ENCODE results near the gene PRDX5.

Gene PRDX5

GRCh38 chr11:64349404-64349803 lies 31.5 kb downstream of the PRDX5 start:
- DNase-seq: no peak

DNA sequence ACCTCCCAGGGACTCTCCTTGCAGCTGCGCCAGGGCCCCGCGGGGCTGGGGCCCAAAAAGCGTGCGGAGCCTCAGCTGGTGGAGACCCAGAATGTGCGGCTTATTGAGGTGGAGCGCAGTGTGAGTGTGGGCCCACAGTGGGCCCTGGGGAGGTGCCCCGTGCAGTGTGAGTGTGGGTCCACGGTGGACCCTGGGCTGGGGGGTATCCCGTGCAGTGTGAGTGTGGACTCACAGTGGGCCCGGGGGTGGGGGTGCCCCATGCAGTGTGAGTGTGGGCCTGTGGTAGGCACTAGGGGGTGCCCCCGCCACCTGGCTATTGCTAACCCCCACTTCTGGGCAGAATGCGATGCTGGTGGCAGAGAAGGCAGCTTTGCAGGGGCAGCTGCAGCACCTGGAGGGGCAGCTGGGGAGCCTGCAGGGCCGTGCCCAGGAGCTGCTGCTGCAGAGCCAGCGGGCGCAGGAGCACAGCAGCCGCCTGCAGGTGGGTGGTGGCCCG lies 33.3 kb downstream of the PRDX5 start:
- no peak for DNase-seq

GRCh38 chr11:64352099-64352994 lies 34.4 kb downstream of the PRDX5 start:
- no peak for DNase-seq

DNA sequence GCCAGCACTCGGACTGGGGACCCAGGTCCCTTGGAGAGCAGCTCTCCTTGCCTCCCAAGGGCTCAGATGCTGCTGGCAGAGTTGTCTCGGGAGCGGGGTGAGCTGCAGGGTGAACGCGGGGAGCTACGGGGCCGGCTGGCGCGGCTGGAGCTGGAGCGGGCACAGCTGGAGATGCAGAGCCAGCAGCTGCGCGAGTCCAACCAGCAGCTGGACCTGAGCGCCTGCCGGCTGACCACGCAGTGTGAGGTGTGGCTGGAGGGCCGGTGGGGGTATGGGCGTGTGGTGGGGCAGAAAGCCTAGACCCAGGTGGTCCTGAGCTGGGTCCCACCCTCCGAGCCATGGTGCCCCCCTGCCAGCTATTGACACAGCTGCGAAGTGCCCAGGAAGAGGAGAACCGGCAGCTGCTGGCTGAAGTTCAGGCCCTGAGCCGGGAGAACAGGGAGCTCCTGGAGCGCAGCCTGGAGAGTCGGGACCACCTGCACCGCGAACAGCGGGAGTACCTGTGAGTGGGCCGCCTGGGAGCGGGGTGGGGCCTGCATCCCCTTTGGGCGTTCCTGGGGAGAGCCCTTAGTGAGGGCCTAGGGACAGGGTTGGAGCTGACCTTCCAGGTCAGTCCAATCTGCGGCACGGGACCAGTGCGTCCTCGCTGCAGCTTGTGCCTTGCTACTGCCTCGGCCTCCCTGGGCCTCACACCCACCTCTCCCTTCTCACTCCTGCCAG lies 35.2 kb downstream of the PRDX5 start:
- no peak for DNase-seq

DNA sequence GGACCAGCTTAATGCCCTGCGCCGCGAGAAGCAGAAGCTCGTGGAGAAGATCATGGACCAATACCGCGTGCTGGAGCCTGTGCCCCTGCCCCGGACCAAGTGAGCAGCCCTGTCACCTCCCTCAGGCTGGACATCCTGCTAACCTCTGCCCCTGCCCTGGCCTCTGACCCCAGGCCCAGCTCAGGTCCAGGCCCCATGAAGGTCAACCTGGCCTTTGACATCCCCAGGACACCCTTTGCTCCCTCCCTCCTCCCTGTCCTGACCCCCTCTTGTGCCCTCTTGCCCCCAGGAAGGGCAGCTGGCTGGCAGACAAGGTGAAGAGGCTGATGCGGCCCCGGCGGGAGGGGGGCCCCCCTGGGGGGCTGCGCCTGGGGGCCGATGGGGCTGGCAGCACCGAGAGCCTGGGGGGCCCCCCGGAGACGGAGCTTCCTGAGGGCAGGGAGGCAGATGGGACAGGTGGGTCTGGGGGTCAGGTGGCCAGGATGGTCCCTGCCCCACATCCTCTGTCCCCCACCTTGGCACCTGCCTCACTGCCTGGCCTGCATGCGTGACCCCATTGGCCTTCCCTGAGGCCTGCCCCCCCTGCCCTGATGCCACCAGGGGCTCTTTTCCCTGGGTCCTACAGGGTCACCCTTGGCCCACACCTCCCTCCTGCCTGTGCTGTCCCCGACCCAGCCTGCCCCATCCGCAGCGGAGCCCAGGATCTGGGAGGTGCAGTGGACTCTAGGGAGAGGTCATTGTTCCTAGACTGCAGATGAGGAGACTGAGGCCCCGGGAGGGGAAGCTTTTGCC lies 36.0 kb downstream of the PRDX5 start:
- no peak for DNase-seq

- DNase-seq: peak; percentile 64
Measured at GRCh38 chr11:64355078-64355940, 37.4 kb downstream of the PRDX5 start.

DNA sequence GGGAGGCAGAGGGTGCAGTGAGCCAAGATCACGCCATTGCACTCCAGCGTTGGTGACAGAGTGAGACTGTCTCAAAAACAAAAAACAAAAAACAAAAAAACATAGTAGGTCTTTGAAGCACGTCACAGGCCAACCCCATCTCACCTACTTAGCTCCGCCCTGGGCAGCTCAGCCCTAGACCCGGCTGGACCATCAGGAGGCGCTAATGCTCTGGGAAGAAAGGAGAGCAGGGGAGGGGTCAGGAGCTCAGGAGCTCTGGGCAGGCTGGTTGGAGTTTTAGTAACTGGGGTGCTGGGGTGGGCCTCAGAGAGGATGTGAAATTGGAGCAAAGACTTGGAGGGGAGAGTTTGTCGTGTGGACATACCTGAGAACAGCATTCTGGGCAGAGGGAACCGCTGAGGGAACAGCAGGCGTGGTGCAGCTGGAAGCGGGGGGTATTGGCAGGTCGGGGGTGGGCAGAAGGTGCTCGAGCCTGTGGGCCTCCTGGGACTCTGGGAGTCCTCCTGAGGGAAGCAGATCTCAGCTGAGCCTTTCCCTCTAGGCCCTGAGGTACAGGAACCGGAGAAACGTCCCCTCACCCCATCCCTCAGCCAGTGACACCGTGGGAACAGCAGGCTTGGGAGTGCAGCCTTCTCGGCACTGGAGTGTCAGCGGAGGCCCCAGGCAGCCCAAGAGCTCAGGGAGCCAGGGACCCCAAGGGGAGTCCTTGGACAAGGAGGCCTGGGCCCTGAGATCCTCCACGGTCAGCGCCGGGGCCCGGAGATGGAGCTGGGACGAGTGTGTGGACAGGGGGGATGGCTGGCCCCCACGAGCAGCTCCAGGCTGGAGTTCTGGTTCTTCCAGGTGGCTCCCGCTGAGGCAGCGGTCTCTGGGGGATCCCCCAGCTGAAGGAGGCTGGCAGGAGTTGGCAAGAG lies 38.8 kb downstream of the PRDX5 start:
- DNase-seq: no peak

DNA sequence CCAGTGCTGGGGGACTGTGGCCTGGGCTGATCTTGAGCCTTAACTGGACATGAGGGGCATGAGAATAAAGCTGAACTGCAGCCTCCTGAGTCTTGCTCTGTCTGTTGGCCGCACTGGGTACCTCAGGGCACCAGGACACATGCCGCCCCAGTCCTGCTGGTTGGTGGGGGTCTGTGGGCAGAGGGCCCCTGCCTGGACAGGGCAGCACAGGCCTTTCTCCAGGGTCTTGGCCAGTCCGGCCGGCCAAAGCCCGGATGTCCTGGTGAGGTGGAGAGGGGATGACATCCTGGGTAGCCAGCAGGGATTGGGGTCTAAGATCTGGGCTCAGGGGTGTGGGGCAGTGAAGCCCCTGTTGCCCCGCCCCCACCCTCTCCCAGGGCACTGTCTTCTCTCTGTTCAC lies 39.5 kb downstream of the PRDX5 start:
- no peak for DNase-seq

DNA sequence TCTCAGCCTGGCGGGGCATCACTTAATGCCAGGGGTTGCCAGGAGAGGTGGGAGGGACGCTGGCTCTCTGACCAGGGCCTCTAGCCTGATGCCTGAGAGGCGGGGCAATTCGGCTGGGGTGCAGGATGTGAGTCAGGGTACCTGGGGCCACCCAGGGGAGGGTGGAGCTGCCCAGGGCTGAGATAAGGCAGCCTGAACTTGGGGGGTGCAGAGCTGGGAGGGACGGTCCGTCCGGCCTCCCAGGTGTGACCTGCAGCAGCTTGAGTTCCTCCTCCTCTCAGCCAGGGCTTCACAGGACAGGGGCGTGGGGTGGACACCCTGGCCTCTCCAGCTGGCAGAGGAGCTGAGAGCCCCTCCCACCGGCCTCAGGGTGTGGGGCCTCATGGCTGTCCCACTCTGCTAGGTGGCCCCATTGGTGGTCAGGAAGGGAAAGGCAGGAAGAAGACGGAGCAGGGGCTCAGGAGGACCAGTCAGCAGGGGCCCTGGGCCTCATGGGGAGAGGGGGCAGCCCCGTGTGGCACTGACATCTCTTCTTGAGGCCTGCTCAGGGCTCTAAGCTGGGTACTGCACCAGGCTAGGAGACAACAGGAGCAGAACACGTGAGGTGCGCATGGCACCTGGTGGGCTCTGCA lies 40.1 kb downstream of the PRDX5 start:
- DNase-seq: no peak

- DNase-seq: no peak
Measured at GRCh38 chr11:64358536-64358906, 40.6 kb downstream of the PRDX5 start.

GRCh38 chr11:64358907-64359711 lies 41.2 kb downstream of the PRDX5 start, which contains the start of gene RPS6KA4:
RPS6KA4 (plus strand) TSS chr11:64359162; CDS start chr11:64359236, 74 bp downstream.
- DNase-seq: peak; percentile 67

GRCh38 chr11:64359712-64360445 lies 42.0 kb downstream of the PRDX5 start:
- no peak for DNase-seq

DNA sequence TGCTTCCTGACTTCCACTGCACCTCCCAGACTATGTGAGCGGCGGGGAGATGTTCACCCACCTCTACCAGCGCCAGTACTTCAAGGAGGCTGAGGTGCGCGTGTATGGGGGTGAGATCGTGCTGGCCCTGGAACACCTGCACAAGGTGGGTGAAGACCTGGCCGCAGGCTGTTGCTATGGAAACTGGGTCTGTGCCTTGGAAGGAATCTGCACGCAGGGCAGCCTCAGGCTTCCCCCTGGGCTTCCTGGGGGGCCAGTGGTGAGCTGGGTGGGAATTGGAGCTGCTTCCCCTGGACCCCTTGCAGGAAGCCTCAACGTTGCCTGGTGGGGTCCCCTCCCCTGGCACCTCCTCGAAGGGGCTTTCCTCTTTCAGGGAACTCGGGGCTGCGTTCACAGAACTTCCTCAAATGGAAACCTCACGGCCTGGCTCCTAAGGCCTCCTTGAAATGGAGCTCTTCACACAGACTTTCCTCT lies 42.6 kb downstream of the PRDX5 start:
- DNase-seq: no peak

GRCh38 chr11:64361659-64362058 lies 43.7 kb downstream of the PRDX5 start:
- DNase-seq: no peak

GRCh38 chr11:64362339-64362738 lies 44.4 kb downstream of the PRDX5 start:
- DNase-seq: no peak

- DNase-seq: no peak
Measured at GRCh38 chr11:64364435-64364834, 46.5 kb downstream of the PRDX5 start.

- DNase-seq: no peak
Measured at GRCh38 chr11:64364911-64365310, 47.0 kb downstream of the PRDX5 start.

- DNase-seq: no peak
Measured at GRCh38 chr11:64366751-64367150, 48.8 kb downstream of the PRDX5 start.

All from amniotic stem cell (primary cell).